ENCODE measurements around the gene CADM1. TPM values are rescaled to one million over a fixed set of nuclear protein-coding genes. Genes with fewer than 3 reads are reported as not detected.

CADM1 gene
- total and polyA plus RNA-seq, 9 of the 15 experiments (the other 6 are each of a cell fraction or from before 2014, with no cell fraction given): 0.42 TPM; not detected in 8

GRCh38 chr11:115499241-115499799 lies 4.9 kb downstream of the CADM1 start:
- FAIRE-seq (no peak), DNase-seq (ENCODE audit: extremely low read depth in 1 of 4, low spot score in 3 of 4) (no peak), ATAC-seq (no peak)
- no peaks in the 10 kb centered on the region for H3K79me2 ChIP-seq (ENCODE audit: control insufficient read depth, insufficient read depth, low read length)
- H3K27ac ChIP-seq (ENCODE audit: extremely low read depth, low read depth, low read length): no peak overlapping the region
- WGBS (ENCODE audit: insufficient coverage, low coverage, missing lambda C conversion rate): 2% methylated on average over 4 of the region's 4 CpGs
- H4K20me1 ChIP-seq (replicated peaks; ENCODE audit: control insufficient read depth, insufficient read depth, low read length): no peaks in the 10 kb centered on the region; the same call in 1 of the 2 replicates
- peaks cover 0 to 5% of the 10 kb centered on the region in 2 experiments; a peak in 1 of 5 replicates for H3K27me3 ChIP-seq (ENCODE audit: control insufficient read depth in 2 of 2, insufficient read depth in 2 of 2, low read length in 2 of 2)
- no peak overlapping the region for H3K4me3 ChIP-seq
- no peaks in the 10 kb centered on the region for H3K36me3 ChIP-seq (ENCODE audit: control insufficient read depth, insufficient read depth, low read length)
- in situ Hi-C loops (cut with MboI): no loop called here
- intact Hi-C loops (cut with micrococcal nuclease): no loop called here
- no TSS peak for BruUV-seq (replicated peaks)
- no peaks in the 10 kb centered on the region for H3K9me3 ChIP-seq (replicated peaks; ENCODE audit: control insufficient read depth, insufficient read depth, low read depth, low read length)
- H3K4me2 ChIP-seq (ENCODE audit: insufficient read depth, low read length): no peak overlapping the region
- H3K9me1 ChIP-seq (ENCODE audit: control insufficient read depth, insufficient read depth, low read length): no peaks in the 10 kb centered on the region
- H3K9ac ChIP-seq (ENCODE audit: insufficient read depth in 1 of 2, low read depth in 2 of 2, low read length in 2 of 2): no peak overlapping the region
- CTCF ChIA-PET (ENCODE audit: low intra/inter-chr PET ratio): no interaction called here
- H3K4me1 ChIP-seq (replicated peaks in 1 of 2; ENCODE audit: control insufficient read depth in 2 of 2, insufficient read depth in 2 of 2, low read length in 2 of 2): peaks cover 0 to 4% of the 10 kb centered on the region in 2 experiments; a peak in 2 of 5 replicates
- POLR2A ChIA-PET: no interaction called here
- no peak for TF ChIP-seq E2F8 (IDR thresholded peaks at IDR 0.05; ENCODE audit: low read depth, partially characterized antibody)
- no peak for TF ChIP-seq ZNF124 (CRISPR knock-in tag; IDR thresholded peaks at IDR 0.05)
- TF ChIP-seq HNRNPL (IDR thresholded peaks at IDR 0.05; ENCODE audit: low read depth, low read length): no peak
- TF ChIP-seq PHB2 (IDR thresholded peaks at IDR 0.05; ENCODE audit: low read depth): no peak
- TF ChIP-seq, protein P1, sequence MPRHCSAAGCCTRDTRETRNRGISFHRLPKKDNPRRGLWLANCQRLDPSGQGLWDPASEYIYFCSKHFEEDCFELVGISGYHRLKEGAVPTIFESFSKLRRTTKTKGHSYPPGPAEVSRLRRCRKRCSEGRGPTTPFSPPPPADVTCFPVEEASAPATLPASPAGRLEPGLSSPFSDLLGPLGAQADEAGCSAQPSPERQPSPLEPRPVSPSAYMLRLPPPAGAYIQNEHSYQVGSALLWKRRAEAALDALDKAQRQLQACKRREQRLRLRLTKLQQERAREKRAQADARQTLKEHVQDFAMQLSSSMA (CRISPR knock-in tag; IDR thresholded peaks at IDR 0.05): no peak
- TF ChIP-seq PRDM10 (IDR thresholded peaks at IDR 0.05; ENCODE audit: partially characterized antibody): no peak
- no peak for TF ChIP-seq STAG1 (CRISPR knock-in tag; IDR thresholded peaks at IDR 0.05; ENCODE audit: borderline replicate concordance)
- TF ChIP-seq ZNF57 (CRISPR knock-in tag; IDR thresholded peaks at IDR 0.05): no peak
- TF ChIP-seq, protein P2, sequence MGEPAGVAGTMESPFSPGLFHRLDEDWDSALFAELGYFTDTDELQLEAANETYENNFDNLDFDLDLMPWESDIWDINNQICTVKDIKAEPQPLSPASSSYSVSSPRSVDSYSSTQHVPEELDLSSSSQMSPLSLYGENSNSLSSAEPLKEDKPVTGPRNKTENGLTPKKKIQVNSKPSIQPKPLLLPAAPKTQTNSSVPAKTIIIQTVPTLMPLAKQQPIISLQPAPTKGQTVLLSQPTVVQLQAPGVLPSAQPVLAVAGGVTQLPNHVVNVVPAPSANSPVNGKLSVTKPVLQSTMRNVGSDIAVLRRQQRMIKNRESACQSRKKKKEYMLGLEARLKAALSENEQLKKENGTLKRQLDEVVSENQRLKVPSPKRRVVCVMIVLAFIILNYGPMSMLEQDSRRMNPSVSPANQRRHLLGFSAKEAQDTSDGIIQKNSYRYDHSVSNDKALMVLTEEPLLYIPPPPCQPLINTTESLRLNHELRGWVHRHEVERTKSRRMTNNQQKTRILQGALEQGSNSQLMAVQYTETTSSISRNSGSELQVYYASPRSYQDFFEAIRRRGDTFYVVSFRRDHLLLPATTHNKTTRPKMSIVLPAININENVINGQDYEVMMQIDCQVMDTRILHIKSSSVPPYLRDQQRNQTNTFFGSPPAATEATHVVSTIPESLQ (CRISPR knock-in tag; IDR thresholded peaks at IDR 0.05): no peak
- no peak for TF ChIP-seq NR2F6 (CRISPR knock-in tag; IDR thresholded peaks at IDR 0.05)
- H2AFZ ChIP-seq (ENCODE audit: low read depth, low read length): no peak overlapping the region

Measured in K562 (cell line).